Fibroblast of mammary gland (primary cell): ENCODE measurements around the gene C1orf105.

Experiments used
- DNase-seq: peaks from one replicate; pipeline ENCODE4 v3.0.0-alpha.2; 2010; ENCODE audit warnings: low read depth
- H3K4me3 ChIP-seq: 2 replicates; pipeline ENCODE4 v1.5.1; 2011; ENCODE audit warnings: low read depth, mild to moderate bottlenecking, low read length, moderate library complexity; ENCODE audit not compliant: control insufficient read depth
- CTCF ChIP-seq: conservative IDR thresholded peaks from 2 replicates; pipeline ENCODE4 v1.5.1; 2011; ENCODE audit warnings: low read depth, low read length, inconsistent platforms; ENCODE audit not compliant: control insufficient read depth, insufficient read depth

Gene C1orf105

GRCh38 chr1:172416496-172417035, 3.9 kb upstream of the C1orf105 start:
- TF ChIP-seq CTCF, result no peak
- no peak for DNase-seq
- no peak overlapping the region for H3K4me3 ChIP-seq

- TF ChIP-seq CTCF, result no peak
- no peak overlapping the region for H3K4me3 ChIP-seq
- DNase-seq, result no peak
These were observed 2.9 kb upstream of the C1orf105 start for GRCh38 chr1:172417557-172417956.

GRCh38 chr1:172421974-172422604, 1.6 kb downstream of the C1orf105 start:
- H3K4me3 ChIP-seq, result no peak overlapping the region
- no peak for TF ChIP-seq CTCF
- no peak for DNase-seq

GRCh38 chr1:172423336-172423735, 2.9 kb downstream of the C1orf105 start:
- H3K4me3 ChIP-seq, result no peak overlapping the region
- no peak for DNase-seq
- no peak for TF ChIP-seq CTCF

GRCh38 chr1:172425339-172425738, 4.9 kb downstream of the C1orf105 start:
- TF ChIP-seq CTCF, result no peak
- no peak overlapping the region for H3K4me3 ChIP-seq
- no peak for DNase-seq

GRCh38 chr1:172427191-172427590, 6.7 kb downstream of the C1orf105 start:
- no peak overlapping the region for H3K4me3 ChIP-seq
- TF ChIP-seq CTCF, result no peak
- no peak for DNase-seq
